8988T (cell line): ENCODE data around the gene DENND6B.
A peak's percentile ranks its signal among the peaks of the same experiment; 100 is the strongest.
"Not testable (repeated sequence)": the region's sequence is repeated elsewhere in the genome, so short reads cannot be mapped to it uniquely, and the experiment has no call there.

Source experiments
- DNase-seq: peaks from one replicate; pipeline ENCODE4 v3.0.0; 2011

The DENND6B gene

GRCh38 chr22:50338042-50338573, 11.3 kb upstream of the DENND6B start:
- no peak for DNase-seq

- no peak for DNase-seq
Measured at GRCh38 chr22:50337262-50338041, 10.6 kb upstream of the DENND6B start.

GRCh38 chr22:50334433-50334832, 7.6 kb upstream of the DENND6B start:
- not testable (repeated sequence) for DNase-seq

GRCh38 chr22:50329236-50329635, 2.4 kb upstream of the DENND6B start:
- DNase-seq = no peak

GRCh38 chr22:50327711-50328019, 853 bp upstream of the DENND6B start:
- no peak for DNase-seq

GRCh38 chr22:50326225-50326955, 422 bp downstream of the DENND6B start:
- peak; percentile 9 for DNase-seq

- peak; percentile 10 for DNase-seq
Measured at GRCh38 chr22:50325444-50326224, 1.2 kb downstream of the DENND6B start.

- DNase-seq = peak; percentile 6
Measured at GRCh38 chr22:50323900-50324299, 2.9 kb downstream of the DENND6B start.

- DNase-seq = not testable (repeated sequence)
Measured at GRCh38 chr22:50322382-50323104, 4.3 kb downstream of the DENND6B start.

GRCh38 chr22:50320671-50321325, 6.0 kb downstream of the DENND6B start:
- DNase-seq = peak; percentile 11

GRCh38 chr22:50320116-50320515, 6.7 kb downstream of the DENND6B start:
- DNase-seq = no peak

GRCh38 chr22:50319503-50319951, 7.3 kb downstream of the DENND6B start:
- DNase-seq = no peak

GRCh38 chr22:50318698-50319411, 8.0 kb downstream of the DENND6B start:
- peak; percentile 15 for DNase-seq

GRCh38 chr22:50318356-50318697, 8.5 kb downstream of the DENND6B start:
- DNase-seq = peak; percentile 16

GRCh38 chr22:50317674-50318073, 9.1 kb downstream of the DENND6B start:
- peak; percentile 4 for DNase-seq

GRCh38 chr22:50317178-50317577, 9.6 kb downstream of the DENND6B start:
- DNase-seq = peak; percentile 11

- no peak for DNase-seq
Measured at GRCh38 chr22:50316114-50317065, 10.4 kb downstream of the DENND6B start.

- DNase-seq = peak; percentile 6
Measured at GRCh38 chr22:50315289-50316113, 11.3 kb downstream of the DENND6B start.
